ENCODE results near the gene FAM149A. TPM values are rescaled to one million over a fixed set of nuclear protein-coding genes. Genes with fewer than 3 reads are reported as not detected.

Gene FAM149A
- total and polyA plus RNA-seq, 8 donors = 5.6 to 101 (median 29.6) TPM

- TF ChIP-seq CTCF (IDR thresholded peaks at IDR 0.05) (no peak), POLR2A (IDR thresholded peaks at IDR 0.05) (no peak), EP300 (IDR thresholded peaks at IDR 0.05) (no peak), POLR2AphosphoS5 (IDR thresholded peaks at IDR 0.05) (no peak)
- Histone ChIP-seq H3K4me1 (peaks cover 0 to 7% (median 0%) of the 10 kb centered on the region in 4 donors), H3K4me3 (no peak overlapping the region), H3K36me3 (no peaks in the 10 kb centered on the region), H3K27me3 (no peaks in the 10 kb centered on the region), H3K27ac (no peak overlapping the region), H3K9me3 (no peaks in the 10 kb centered on the region)
- no peak for DNase-seq
- intact Hi-C loops (cut with DNase I; ENCODE audit: low total_unique reads) = no loop called here
- 61 to 71% (median 64%) methylated on average over 7 of the region's 7 CpGs for WGBS, 5 donors
These were observed 14.1 kb downstream of the FAM149A start for GRCh38 chr4:186118582-186118981.

GRCh38 chr4:186121057-186121456 lies 16.6 kb downstream of the FAM149A start:
- intact Hi-C loops (cut with DNase I; ENCODE audit: low total_unique reads) = loop anchor here (10.0 kb wide), 1 partner anchor 46 kb away; no protein-coding TSS in a partner anchor

GRCh38 chr4:186128842-186129241 lies 24.3 kb downstream of the FAM149A start:
- DNase-seq = no peak
- intact Hi-C loops (cut with DNase I; ENCODE audit: low total_unique reads) = loop anchor here (10.0 kb wide), 1 partner anchor 54 kb away; no protein-coding TSS in a partner anchor
- H3K4me3 ChIP-seq = no peak overlapping the region
- H3K36me3 ChIP-seq = no peaks in the 10 kb centered on the region
- no peaks in the 10 kb centered on the region for H3K9me3 ChIP-seq
- WGBS, 5 donors = 93 to 96% (median 95%) methylated on average over 3 of the region's 3 CpGs
- peaks cover 0 to 18% (median 13%) of the 10 kb centered on the region in 4 donors for H3K4me1 ChIP-seq
- H3K27me3 ChIP-seq = no peaks in the 10 kb centered on the region
- H3K27ac ChIP-seq = no peak overlapping the region
- TF ChIP-seq POLR2AphosphoS5 (IDR thresholded peaks at IDR 0.05) (no peak), CTCF (IDR thresholded peaks at IDR 0.05) (no peak), POLR2A (IDR thresholded peaks at IDR 0.05) (no peak), EP300 (IDR thresholded peaks at IDR 0.05) (no peak)

More at GRCh38 chr4:186121057-186121456, 16.6 kb downstream of the FAM149A start:
- 63 to 74% (median 72%) methylated on average over 2 of the region's 2 CpGs for WGBS, 5 donors
- no peaks in the 10 kb centered on the region for H3K9me3 ChIP-seq
- no peaks in the 10 kb centered on the region for H3K36me3 ChIP-seq
- no peak overlapping the region for H3K27ac ChIP-seq
- TF ChIP-seq POLR2A (IDR thresholded peaks at IDR 0.05) (no peak), POLR2AphosphoS5 (IDR thresholded peaks at IDR 0.05) (no peak), EP300 (IDR thresholded peaks at IDR 0.05) (no peak), CTCF (IDR thresholded peaks at IDR 0.05) (no peak)
- H3K4me3 ChIP-seq = no peak overlapping the region
- H3K27me3 ChIP-seq = no peaks in the 10 kb centered on the region
- peaks cover 0 to 7% (median 0%) of the 10 kb centered on the region in 4 donors for H3K4me1 ChIP-seq
- no peak for DNase-seq

GRCh38 chr4:186131935-186132334 lies 27.4 kb downstream of the FAM149A start:
- Histone ChIP-seq H3K27me3 (no peaks in the 10 kb centered on the region), H3K9me3 (no peaks in the 10 kb centered on the region), H3K4me3 (no peak overlapping the region), H3K4me1 (peaks cover 0 to 19% (median 13%) of the 10 kb centered on the region in 4 donors), H3K27ac (no peak overlapping the region), H3K36me3 (no peaks in the 10 kb centered on the region)
- TF ChIP-seq POLR2A (IDR thresholded peaks at IDR 0.05) = no peak
- TF ChIP-seq CTCF (IDR thresholded peaks at IDR 0.05) = no peak
- no peak for TF ChIP-seq EP300 (IDR thresholded peaks at IDR 0.05)
- TF ChIP-seq POLR2AphosphoS5 (IDR thresholded peaks at IDR 0.05) = no peak
- WGBS, 5 donors = 73 to 91% (median 82%) methylated on average over 2 of the region's 2 CpGs
- DNase-seq = no peak
- intact Hi-C loops (cut with DNase I; ENCODE audit: low total_unique reads) = no loop called here

Data from stomach (tissue), 9 donors.